ENCODE results near the gene SYNE2.

Gene SYNE2

GRCh38 chr14:64229489-64229888 is 376.7 kb downstream of the SYNE2 start:
- no peak for DNase-seq

GRCh38 chr14:64232095-64232838 is 379.5 kb downstream of the SYNE2 start:
- peak; percentile 27 for DNase-seq

- no peak for DNase-seq
Observed at GRCh38 chr14:64232944-64233343, 380.1 kb downstream of the SYNE2 start.

GRCh38 chr14:64233531-64234190 is 380.9 kb downstream of the SYNE2 start:
- no peak for DNase-seq

- no peak for DNase-seq
Observed at GRCh38 chr14:64234877-64235651, 382.3 kb downstream of the SYNE2 start.

GRCh38 chr14:64235652-64236640 is 383.1 kb downstream of the SYNE2 start:
- no peak for DNase-seq

- DNase-seq, result no peak
Observed at GRCh38 chr14:64238049-64238448, 385.2 kb downstream of the SYNE2 start.

- no peak for DNase-seq
Observed at GRCh38 chr14:64238631-64239030, 385.8 kb downstream of the SYNE2 start.

- DNase-seq, result no peak
Observed at GRCh38 chr14:64244279-64244678, 391.5 kb downstream of the SYNE2 start.

GRCh38 chr14:64245491-64245890 is 392.7 kb downstream of the SYNE2 start:
- DNase-seq, result no peak

GRCh38 chr14:64246688-64247087 is 393.9 kb downstream of the SYNE2 start:
- no peak for DNase-seq

- no peak for DNase-seq
Observed at GRCh38 chr14:64247195-64247594, 394.4 kb downstream of the SYNE2 start.

- no peak for DNase-seq
Observed at GRCh38 chr14:64248689-64249088, 395.9 kb downstream of the SYNE2 start.

GRCh38 chr14:64249363-64249762 is 396.6 kb downstream of the SYNE2 start:
- no peak for DNase-seq

GRCh38 chr14:64253672-64254071 is 400.9 kb downstream of the SYNE2 start:
- DNase-seq, result no peak

GRCh38 chr14:64255756-64256155 is 403.0 kb downstream of the SYNE2 start:
- DNase-seq, result no peak

- DNase-seq, result no peak
Observed at GRCh38 chr14:64260418-64260817, 407.6 kb downstream of the SYNE2 start.

GRCh38 chr14:64265222-64265621 is 412.4 kb downstream of the SYNE2 start:
- DNase-seq, result no peak

GRCh38 chr14:64266239-64266638 is 413.4 kb downstream of the SYNE2 start:
- no peak for DNase-seq

GRCh38 chr14:64272019-64272418 is 419.2 kb downstream of the SYNE2 start:
- DNase-seq, result no peak
